Bone marrow (tissue), 2 donors: ENCODE measurements around the gene RAB3C.
"Not testable (repeated sequence)": the region's sequence is repeated elsewhere in the genome, so short reads cannot be mapped to it uniquely, and the experiment has no call there.

Source experiments
- DNase-seq, 2 donors: peaks; one replicate each; lab custom pipeline; 2025; lab: John Stamatoyannopoulos, UW

The RAB3C gene, protein sequence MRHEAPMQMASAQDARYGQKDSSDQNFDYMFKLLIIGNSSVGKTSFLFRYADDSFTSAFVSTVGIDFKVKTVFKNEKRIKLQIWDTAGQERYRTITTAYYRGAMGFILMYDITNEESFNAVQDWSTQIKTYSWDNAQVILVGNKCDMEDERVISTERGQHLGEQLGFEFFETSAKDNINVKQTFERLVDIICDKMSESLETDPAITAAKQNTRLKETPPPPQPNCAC

DNA sequence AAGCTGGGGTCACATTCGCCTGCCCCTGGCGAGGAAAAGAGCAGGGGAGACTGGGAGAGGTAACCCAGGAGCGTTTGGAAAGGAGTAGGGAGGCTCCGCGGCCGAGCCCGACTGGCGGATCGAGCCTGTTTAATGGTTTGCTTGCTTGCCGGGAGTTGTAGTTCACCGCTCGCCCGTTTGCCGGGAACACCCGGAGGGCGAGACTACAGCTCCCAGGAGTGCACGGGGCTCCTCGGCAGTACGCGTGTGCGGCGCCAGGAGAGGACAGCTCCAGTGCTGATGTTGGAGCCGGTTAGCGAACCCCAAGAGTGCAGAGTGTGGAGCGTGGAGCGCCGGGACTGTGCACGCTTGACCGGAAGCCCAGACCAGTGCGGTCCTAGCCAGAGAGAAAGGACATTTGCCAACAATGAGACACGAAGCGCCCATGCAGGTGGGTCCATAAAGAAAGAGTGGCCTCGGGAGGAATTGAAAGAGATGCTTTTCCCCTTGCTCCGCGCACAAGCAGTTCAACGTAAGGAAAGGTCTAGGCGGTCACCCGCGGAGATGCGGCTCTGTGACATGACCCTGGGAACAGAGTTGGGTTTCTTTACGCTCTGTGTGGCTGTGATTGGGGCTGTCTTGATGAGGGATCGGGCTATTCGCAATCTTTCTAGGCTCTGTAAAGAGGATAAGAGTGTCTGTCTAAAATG is at the start of gene RAB3C:
RAB3C (plus strand) TSS at position 273 of the 689 bp plus-strand sequence; CDS start at position 407, 134 bp downstream.
- peak; percentile 45 to 77 for DNase-seq

DNA sequence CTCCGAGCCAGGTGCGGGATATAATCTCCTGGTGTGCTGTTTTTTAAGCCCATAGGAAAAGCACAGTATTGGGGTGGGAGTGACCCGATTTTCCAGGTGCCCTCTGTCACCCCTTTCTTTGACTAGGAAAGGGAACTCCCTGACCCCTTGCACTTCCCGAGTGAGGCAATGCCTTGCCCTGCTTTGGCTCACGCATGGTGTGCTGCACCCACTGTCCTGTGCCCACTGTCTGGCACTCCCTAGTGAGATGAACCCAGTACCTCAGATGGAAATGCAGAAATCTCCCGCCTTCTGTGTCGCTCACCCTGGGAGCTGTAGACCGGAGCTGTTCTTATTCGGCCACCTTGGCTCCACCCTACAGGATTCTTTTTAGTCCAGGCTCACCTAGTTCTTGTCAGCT is 40.9 kb upstream of the RAB3C start:
- DNase-seq, result not testable (repeated sequence)

DNA sequence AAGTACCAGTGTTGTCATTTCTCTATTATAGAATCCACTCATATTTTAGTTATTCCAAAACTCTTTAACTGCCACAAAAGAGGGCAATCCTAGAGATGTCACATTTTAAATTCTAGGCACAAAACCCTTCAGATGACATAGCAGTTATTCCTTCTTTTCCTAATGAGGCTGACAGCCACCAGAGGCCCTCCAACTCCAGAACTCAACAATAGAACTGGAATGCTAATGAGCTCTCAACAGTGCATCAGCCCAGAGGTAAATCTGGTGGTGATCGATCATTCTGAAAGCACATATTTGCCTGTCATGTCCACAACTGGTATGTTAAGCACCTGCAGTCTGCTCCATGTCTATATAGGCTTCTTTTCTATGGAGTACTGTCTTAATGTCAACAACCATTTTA is 40.2 kb upstream of the RAB3C start:
- no peak for DNase-seq

GRCh38 chr5:58543723-58544122 is 39.2 kb upstream of the RAB3C start:
- DNase-seq, result no peak

GRCh38 chr5:58544195-58544594 is 38.7 kb upstream of the RAB3C start:
- peak in 1 of 2 donors; percentile 37 for DNase-seq

DNA sequence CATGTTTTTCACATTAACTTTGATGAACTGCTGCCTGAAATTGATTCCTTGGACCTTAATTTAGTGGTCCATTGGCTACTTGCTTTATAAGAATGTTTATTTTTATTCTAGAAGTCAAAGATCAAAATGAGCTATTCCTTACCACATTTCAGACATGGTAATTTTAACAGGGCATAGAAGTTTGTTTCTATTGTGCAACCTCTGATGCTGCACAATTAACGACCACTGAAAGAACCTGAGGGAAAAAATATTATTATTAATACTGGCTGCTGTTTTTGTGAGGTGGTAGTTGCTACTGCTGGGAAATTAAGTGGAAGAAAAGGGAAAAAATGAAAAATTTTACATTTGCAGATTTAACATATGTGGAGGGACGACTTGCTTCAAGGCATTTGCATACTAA is 37.9 kb upstream of the RAB3C start:
- no peak for DNase-seq

- DNase-seq, result peak in 1 of 2 donors; percentile 81
These were observed 37.0 kb upstream of the RAB3C start for GRCh38 chr5:58545912-58546311.

DNA sequence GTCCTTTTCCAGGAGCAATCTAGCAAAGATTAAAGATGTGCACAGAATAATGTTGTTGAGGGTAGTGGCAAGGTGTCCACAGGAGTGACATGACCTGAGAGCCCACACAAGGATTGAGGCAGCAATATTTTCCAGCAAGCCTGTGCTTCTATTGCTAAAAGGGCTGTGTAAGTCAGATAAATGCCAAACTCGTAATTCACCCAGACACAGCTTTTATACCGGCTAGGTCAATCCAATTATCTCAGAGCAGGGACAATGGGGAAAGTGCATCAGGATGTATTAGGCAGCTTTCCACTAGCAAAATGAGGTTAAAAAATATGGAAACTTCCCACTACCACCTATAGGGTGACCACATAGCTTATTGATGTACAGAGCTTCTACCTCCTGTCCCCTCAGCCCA is 34.8 kb upstream of the RAB3C start:
- no peak for DNase-seq

DNA sequence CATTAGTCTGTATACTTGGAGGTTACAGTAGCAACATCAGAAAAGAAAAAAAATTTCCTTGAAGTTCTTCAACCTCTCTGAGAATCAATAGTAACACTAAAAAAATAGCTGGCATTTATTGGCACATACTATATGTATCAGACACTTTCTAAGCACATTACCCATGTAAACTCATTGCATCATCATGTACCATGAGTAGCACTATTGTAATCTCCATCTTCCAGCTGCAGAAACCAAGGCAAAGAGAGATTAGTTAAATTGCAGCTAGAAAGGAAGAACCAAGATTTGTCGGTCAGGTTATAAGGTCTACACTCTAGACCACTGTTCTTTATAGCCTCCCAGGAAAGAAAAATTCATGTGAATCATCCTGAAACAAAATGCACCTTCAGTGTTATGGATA is 31.4 kb upstream of the RAB3C start:
- no peak for DNase-seq

DNA sequence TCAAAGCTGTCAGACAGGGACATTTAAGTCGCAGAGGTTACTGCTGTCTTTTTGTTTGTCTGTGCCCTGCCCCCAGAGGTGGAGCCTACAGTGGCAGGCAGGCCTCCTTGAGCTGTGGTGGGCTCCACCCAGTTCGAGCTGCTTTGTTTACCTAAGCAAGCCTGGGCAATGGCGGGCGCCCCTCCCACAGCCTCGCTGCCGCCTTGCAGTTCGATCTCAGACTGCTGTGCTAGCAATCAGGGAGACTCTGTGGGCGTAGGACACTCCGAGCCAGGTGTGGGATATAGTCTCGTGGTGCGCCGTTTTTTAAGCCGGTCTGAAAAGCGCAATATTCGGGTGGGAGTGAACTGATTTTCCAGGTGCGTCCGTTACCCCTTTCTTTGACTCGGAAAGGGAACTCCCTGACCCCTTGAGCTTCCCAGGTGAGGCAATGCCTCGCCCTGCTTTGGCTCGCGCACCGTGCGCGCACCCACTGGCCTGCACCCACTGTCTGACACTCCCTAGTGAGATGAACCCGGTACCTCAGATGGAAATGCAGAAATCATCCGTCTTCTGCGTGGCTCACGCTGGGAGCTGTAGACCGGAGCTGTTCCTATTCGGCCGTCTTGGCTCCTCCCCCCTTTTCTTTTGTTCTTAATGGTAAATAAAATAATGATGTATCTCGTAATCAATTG is 25.1 kb upstream of the RAB3C start:
- DNase-seq, result not testable (repeated sequence)

DNA sequence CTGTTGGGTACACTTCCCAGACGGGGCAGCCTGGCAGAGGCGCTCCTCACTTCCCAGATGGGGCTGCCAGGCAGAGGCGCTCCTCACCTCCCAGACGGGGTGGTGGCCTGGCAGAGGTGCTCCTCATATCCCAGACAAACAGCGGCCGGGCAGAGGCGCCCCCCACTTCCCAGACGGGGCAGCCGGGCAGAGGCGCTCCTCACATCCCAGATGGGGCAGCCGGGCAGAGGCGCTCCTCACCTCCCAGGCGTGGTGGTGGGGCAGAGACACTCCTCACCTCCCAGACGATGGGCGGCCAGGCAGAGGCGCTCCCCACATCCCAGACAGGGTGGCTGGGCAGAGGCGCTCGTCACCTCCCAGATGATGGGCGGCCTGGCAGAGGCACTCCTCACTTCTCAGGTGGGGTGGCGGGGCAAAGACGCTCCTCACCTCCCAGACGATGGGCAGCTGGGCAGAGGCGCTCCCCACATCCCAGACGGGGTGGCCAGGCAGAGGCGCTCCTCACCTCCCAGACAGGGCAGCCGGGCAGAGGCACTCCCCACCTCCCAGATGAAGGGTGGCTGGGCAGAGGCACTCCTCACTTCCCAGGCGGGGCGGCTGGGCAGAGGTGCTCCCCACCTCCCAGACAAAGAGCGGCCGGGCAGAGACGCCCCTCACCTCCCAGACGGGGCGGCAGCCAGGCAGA is 19.7 kb upstream of the RAB3C start:
- not testable (repeated sequence) for DNase-seq

- DNase-seq, result not testable (repeated sequence)
These were observed 18.6 kb upstream of the RAB3C start for GRCh38 chr5:58564043-58564832.

DNA sequence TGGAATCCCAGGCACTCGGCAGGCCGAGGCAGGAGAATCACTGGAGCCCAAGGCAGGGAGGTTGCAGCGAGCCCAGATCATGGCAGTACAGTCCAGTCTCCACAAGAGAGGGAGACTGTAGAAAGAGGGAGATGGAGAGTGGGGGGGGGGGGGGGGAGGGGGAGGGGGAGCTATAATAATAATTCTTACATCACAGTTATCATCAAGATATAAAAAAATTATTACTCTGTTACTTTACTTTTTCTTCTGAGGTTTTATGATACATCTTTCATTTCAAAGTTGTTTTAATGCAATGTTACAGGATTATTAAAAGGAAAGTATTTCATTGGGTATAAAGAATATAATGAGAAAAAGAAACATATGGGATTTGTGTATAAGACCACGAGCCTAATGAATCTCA is 17.8 kb upstream of the RAB3C start:
- DNase-seq, result no peak

GRCh38 chr5:58571501-58571900 is 11.4 kb upstream of the RAB3C start:
- DNase-seq, result no peak

DNA sequence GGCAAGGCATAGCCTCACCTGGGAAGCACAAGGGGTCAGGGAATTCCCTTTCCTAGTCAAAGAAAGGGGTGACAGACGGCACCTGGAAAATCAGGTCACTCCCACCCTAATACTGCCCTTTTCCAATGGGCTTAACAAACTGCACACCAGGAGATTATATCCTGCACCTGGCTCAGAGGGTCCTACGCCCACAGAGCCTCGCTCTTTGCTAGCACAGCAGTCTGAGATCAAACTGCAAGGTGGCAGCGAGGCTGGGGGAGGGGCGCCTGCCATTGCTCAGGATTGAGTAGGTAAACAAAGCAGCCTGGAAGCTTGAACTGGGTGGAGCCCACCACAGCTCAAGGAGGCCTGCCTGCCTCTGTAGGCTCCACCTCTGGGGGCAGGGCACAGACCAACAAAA is 9.9 kb upstream of the RAB3C start:
- DNase-seq, result not testable (repeated sequence)

- no peak for DNase-seq
These were observed 3.1 kb upstream of the RAB3C start for GRCh38 chr5:58579781-58580180.

GRCh38 chr5:58582019-58582802 is 664 bp upstream of the RAB3C start:
- DNase-seq, result no peak

GRCh38 chr5:58595952-58596351 is 13.1 kb downstream of the RAB3C start:
- DNase-seq, result no peak

DNA sequence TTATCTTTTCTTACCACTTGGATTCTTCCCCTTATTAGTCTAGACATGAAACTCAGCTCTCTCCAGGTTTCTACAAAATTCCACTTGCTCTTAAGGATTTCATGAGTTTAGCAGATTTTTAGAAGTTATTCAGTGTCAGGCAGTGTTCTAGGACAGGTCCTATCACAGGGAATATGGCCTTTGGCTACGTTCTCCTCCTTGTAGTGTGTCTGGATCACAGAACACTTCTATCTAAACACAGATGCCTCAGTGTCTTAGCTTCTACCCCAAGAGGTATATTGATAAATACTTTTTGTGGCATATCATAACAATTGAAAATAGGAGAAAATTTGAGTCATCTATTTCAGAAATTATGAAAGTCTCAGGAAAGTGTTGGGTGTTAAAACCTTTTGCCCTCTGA is 15.6 kb downstream of the RAB3C start:
- no peak for DNase-seq

- no peak for DNase-seq
These were observed 16.3 kb downstream of the RAB3C start for GRCh38 chr5:58599217-58599616.

DNA sequence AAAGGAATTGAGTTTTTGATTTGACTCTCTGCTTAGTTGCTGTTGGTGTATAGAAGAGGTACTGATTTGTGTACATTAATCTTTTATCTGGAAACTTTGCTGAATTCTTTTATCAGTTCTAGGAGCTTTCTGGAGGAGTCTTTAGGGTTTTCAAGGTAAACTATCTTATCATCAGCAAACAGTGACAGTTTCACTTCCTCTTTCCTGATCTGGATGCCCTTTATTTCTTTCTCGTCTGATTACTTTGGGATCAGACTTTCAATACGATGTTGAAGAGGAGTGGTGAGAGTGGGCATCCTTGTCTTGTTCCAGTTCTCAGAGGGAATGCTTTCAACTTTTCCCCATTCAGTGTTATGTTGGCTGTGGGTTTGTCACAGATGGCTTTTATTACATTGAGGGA is 17.7 kb downstream of the RAB3C start:
- DNase-seq, result not testable (repeated sequence)
